Activated CD4-positive, alpha-beta T cell treated with anti-CD3 and anti-CD28 coated beads, Interleukin-2, amount 50 U/mL, for 24 hours (primary cell): ENCODE data around the gene ALDH2.
"Not testable (repeated sequence)": the region's sequence is repeated elsewhere in the genome, so short reads cannot be mapped to it uniquely, and the experiment has no call there.

ENCODE experiments used
- DNase-seq, 2 donors: peaks; one replicate each; pipeline ENCODE4 v3.0.0-alpha.2; 2020; ENCODE audit warnings: low read depth in 1 of 2, low spot score in 1 of 2

ALDH2 gene

GRCh38 chr12:111824312-111824711 lies 57.6 kb downstream of the ALDH2 start:
- not testable (repeated sequence) for DNase-seq

DNA sequence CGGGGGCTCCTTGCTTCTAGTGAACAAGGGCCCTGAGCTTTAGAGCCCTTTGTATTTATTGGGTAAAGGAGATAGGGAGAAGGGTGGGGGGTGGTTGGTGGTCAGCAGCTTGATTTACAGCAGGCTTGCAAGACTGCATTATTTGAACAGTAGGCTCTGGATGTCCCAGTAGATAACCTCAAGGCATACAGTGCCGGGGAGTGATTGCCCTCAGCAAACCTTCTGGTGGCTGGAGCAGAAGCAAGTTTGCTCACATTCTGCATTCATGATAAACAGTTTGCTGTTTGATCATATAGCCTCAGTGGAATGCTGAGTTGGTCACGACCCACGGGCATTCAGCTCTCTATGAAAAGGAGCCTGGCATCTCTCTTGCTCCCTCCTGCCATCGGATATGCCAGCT lies 58.8 kb downstream of the ALDH2 start:
- no peak for DNase-seq

DNA sequence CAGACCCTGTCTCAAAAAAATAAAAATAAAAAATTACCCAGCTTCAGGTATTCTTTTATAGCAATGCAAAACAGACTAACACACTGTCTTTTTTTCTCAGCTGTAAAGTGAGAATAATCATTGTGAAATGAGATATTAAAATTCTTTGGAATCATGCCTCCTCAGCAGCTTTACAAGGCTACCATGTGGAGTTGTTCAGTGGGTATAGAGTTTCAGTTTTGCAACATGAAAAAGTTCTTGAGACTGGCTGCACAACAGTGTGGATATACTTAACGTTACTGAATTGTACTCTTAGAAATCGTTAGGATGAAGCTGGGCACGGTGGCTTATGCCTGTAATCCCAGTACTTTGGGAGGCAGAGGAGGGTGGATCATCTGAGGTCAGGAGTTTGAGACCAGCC lies 59.6 kb downstream of the ALDH2 start:
- DNase-seq: no peak

DNA sequence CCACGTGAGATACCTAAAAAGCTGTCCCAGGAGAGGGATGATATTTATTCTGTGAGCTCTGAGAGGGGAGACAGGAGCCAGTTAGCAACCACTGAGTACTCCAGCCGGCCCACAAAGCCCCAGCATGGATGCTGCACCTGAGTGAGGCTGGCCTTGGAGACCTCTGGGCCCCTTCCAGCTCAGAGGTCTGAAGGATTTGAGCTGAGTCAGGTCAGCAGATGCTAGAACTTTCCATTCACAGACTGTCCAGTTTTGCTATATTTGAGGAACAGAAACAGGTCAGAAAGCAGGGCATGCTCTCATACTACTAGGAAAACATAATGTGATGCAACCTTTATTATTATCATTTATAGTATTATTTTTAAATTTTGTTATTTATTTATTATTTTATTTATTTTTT lies 60.3 kb downstream of the ALDH2 start:
- no peak for DNase-seq

DNA sequence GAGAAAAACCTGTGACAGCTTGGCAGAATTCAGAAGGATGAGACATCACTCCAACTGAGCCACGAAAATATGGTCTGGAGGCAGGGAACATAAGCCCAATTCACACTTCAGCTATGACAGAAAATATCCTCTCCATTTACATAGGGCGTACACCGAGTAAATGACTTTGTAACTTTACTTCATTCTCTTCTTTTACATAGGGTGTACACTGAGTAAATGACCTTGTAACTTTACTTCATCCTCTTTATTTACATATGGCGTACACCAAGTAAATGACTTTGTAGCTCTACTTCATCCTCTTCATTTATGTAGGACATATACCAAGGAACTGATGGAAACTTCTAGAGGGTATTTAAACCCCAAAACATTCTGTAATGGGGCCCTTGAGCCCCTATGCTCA lies 61.2 kb downstream of the ALDH2 start:
- no peak for DNase-seq

- no peak for DNase-seq
These were observed 61.7 kb downstream of the ALDH2 start for GRCh38 chr12:111828338-111828979.

GRCh38 chr12:111829635-111830034 lies 62.9 kb downstream of the ALDH2 start:
- not testable (repeated sequence) for DNase-seq

DNA sequence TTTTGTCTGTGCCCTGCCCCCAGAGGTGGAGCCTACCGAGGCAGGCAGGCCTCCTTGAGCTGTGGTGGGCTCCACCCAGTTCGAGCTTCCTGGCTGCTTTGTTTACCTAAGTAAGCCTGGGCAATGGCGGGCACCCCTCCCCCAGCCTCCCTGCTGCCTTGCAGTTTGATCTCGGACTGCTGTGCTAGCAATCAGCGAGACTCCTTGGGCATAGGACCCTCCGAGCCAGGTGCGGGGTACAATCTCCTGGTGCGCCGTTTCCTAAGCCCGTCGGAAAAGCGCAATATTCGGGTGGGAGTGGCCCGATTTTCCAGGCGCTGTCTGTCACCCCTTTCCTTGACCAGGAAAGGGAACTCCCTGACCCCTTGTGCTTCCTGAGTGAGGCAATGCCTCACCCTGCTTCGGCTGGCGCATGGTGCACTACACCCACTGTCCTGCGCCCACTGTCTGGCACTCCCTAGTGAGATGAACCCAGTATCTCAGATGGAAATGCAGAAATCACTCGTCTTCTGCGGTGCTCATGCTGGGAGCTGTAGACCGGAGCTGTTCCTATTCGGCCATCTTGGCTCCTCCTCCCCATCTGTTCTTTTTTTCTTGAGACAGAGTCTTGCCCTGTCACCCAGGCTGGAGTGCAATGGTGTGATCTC lies 68.1 kb downstream of the ALDH2 start:
- DNase-seq: not testable (repeated sequence)

- not testable (repeated sequence) for DNase-seq
These were observed 68.9 kb downstream of the ALDH2 start for GRCh38 chr12:111835531-111836181.

GRCh38 chr12:111838353-111838752 lies 71.6 kb downstream of the ALDH2 start:
- no peak for DNase-seq

DNA sequence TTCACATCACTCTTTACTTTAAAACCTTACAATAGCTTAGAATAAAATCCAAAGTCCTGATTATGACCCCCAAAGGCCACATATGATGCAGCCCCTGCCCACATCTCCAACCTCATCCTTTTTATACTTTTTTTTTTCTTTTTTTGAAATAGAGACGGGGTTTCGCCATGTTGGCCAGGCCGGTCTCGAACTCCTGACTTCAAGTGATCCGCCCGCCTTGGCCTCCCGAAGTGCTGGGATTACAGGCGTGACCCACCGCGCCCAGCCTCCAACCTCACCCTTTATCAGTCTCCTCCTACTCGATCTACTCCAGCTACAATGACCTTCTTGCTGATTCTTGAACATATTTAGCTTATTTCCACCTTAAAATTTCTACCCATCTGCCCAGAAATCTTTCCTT lies 74.1 kb downstream of the ALDH2 start:
- no peak for DNase-seq

- DNase-seq: no peak
These were observed 74.6 kb downstream of the ALDH2 start for GRCh38 chr12:111841236-111841749.

GRCh38 chr12:111841750-111842555 lies 75.2 kb downstream of the ALDH2 start, which contains the start of gene MAPKAPK5:
Gene MAPKAPK5 (plus strand): TSS chr12:111842228. CDS start chr12:111842734, 506 bp downstream.
- DNase-seq: peak; percentile 97 to 98

GRCh38 chr12:111842556-111843396 lies 76.0 kb downstream of the ALDH2 start:
- DNase-seq: peak; percentile 14 to 33

DNA sequence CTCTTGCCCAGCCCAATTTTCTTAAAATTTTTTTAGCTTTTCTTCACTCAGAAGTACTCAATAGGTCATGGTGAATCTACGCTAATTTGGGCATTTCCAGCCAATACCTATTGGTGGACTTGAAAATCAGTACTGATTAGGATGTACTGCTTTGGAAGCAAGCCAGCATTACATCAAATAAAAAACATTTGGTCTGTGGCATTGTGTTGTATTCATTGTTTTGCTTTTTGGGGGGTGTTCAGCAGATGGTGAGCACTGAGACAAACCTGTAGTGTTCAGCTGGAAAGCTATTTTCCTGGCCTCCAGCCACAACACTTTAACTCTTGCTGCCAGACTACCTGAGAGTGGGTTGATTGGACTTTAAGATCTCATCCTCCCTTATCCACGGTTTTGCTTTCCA lies 79.3 kb downstream of the ALDH2 start:
- DNase-seq: no peak

DNA sequence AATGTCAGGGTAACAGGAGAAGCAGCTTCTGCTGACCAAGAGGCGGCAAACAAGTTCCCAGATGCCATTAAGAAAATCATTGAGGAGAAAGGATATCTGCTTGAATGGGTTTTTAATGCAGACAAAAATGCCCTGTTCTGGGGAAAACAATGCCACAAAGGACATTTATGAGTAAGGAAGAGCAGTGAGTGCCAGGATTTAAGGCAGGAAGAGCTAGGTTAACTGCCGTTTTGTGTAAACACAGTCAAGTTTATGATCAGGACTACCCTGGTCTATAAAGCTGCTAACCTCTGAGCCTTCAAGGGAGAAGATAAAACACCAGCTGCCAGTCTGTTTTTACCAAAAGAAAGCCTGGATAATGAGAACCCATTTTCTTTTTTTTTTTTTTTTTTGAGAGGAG lies 83.8 kb downstream of the ALDH2 start:
- DNase-seq: no peak

- DNase-seq: no peak
These were observed 91.5 kb downstream of the ALDH2 start for GRCh38 chr12:111858186-111858585.

DNA sequence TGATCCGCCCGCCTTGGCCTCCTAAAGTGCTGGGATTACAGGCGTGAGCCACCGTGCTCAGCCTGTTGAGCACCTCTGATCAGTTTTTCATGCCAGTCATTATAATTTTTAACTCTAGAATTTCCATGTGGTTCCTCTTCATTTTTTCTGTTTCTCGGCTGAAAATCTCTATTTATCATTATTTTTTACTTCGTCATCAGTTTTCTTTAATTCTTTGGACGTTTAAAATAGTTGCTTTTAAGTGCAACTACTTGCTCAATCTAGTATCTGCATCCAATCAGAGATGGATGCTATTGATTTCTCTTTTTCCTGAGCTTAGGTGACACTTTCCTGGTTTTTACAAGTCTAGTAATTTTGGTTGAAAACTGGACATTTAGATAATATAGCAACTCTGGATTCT lies 92.0 kb downstream of the ALDH2 start:
- no peak for DNase-seq

DNA sequence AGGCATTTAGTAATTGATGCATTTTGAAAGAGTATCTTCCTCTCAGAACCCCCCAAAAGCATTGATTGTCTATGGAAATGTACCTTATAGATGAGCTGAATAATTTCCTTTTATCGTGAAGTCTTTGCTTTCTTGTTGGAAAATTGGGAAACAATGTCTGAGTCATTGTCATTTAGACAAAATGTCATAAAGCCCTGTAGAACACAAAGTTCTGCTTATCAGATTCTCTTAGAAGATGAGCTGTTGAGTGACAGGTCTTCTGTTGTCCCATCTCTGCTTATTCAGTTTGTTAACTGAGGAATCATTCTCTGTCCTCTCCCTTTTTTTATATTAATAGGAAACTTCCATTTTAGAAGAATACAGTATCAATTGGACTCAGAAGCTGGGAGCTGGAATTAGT lies 98.2 kb downstream of the ALDH2 start:
- DNase-seq: no peak
